ENCODE data around the gene TEPSIN.
A peak's percentile ranks its signal among the peaks of the same experiment; 100 is the strongest.

TEPSIN gene

GRCh38 chr17:81254955-81255717 lies 16.3 kb upstream of the TEPSIN start:
- TF ChIP-seq CTCF (IDR thresholded peaks at IDR 0.05; ENCODE audit: low read depth, low read length): peak; percentile 70
- no peak overlapping the region for H3K4me3 ChIP-seq (replicated peaks in 1 of 2; ENCODE audit: low read depth in 2 of 2, low read length in 2 of 2)
- peak; percentile 78 to 85 for DNase-seq (ENCODE audit: low read depth in 2 of 2)

GRCh38 chr17:81253358-81254131 lies 14.7 kb upstream of the TEPSIN start:
- DNase-seq (ENCODE audit: low read depth in 2 of 2): peak; percentile 48 to 51
- no peak overlapping the region for H3K4me3 ChIP-seq (replicated peaks in 1 of 2; ENCODE audit: low read depth in 2 of 2, low read length in 2 of 2)
- peak; percentile 70 for TF ChIP-seq CTCF (IDR thresholded peaks at IDR 0.05; ENCODE audit: low read depth, low read length)

- DNase-seq (ENCODE audit: low read depth in 2 of 2): no peak
- no peak for TF ChIP-seq CTCF (IDR thresholded peaks at IDR 0.05; ENCODE audit: low read depth, low read length)
These were observed 14.1 kb upstream of the TEPSIN start for GRCh38 chr17:81252987-81253329.

GRCh38 chr17:81252326-81252986 lies 13.6 kb upstream of the TEPSIN start:
- no peak overlapping the region for H3K4me3 ChIP-seq (replicated peaks in 1 of 2; ENCODE audit: low read depth in 2 of 2, low read length in 2 of 2)
- no peak for TF ChIP-seq CTCF (IDR thresholded peaks at IDR 0.05; ENCODE audit: low read depth, low read length)
- no peak for DNase-seq (ENCODE audit: low read depth in 2 of 2)

More at GRCh38 chr17:81252987-81253329, 14.1 kb upstream of the TEPSIN start:
- H3K4me3 ChIP-seq (replicated peaks in 1 of 2; ENCODE audit: low read depth in 2 of 2, low read length in 2 of 2): no peak overlapping the region

GRCh38 chr17:81251709-81252301 lies 12.9 kb upstream of the TEPSIN start:
- no peak for DNase-seq (ENCODE audit: low read depth in 2 of 2)
- H3K4me3 ChIP-seq (replicated peaks in 1 of 2; ENCODE audit: low read depth in 2 of 2, low read length in 2 of 2): no peak overlapping the region
- TF ChIP-seq CTCF (IDR thresholded peaks at IDR 0.05; ENCODE audit: low read depth, low read length): no peak

- no peak overlapping the region for H3K4me3 ChIP-seq (replicated peaks in 1 of 2; ENCODE audit: low read depth in 2 of 2, low read length in 2 of 2)
- no peak for DNase-seq (ENCODE audit: low read depth in 2 of 2)
- no peak for TF ChIP-seq CTCF (IDR thresholded peaks at IDR 0.05; ENCODE audit: low read depth, low read length)
These were observed 12.3 kb upstream of the TEPSIN start for GRCh38 chr17:81251094-81251708.

All from cardiac fibroblast (primary cell).